ENCODE data around the gene DOK7.

Gene DOK7

GRCh38 chr4:3462790-3463415, at the start of gene DOK7:
Gene DOK7, plus strand, starts transcription at chr4:3463306. Its CDS starts 70 bp downstream, at chr4:3463376.
- H3K36me3 ChIP-seq, result no peaks in the 10 kb centered on the region
- H3K27me3 ChIP-seq, result peaks cover 34% of the 10 kb centered on the region
- H3K4me2 ChIP-seq, result peak within 1 kb of the TSS; percentile 86
- peaks cover 62% of the 10 kb centered on the region for H3K4me1 ChIP-seq
- peak within 1 kb of the TSS; percentile 53; the same call in 1 of the 2 replicates for H3K4me3 ChIP-seq
- H3K27ac ChIP-seq, result peak within 1 kb of the TSS; percentile 52
- peaks cover 13% of the 10 kb centered on the region for H3K9me3 ChIP-seq
- H4K20me1 ChIP-seq, result no peaks in the 10 kb centered on the region
- no peak for TF ChIP-seq Cebpa-rat (IDR thresholded peaks at IDR 0.05)
- peak within 1 kb of the TSS; percentile 45; the same call in 1 of the 2 replicates for H3K9ac ChIP-seq

GRCh38 chr4:3413675-3414420, 49.3 kb upstream of the DOK7 start:
- peaks cover 100% of the 10 kb centered on the region for H4K20me1 ChIP-seq
- no peaks in the 10 kb centered on the region for H3K27me3 ChIP-seq
- H3K9ac ChIP-seq, result peak overlapping the region; percentile 57
- TF ChIP-seq Cebpa-rat (IDR thresholded peaks at IDR 0.05), result no peak
- H3K4me1 ChIP-seq, result peaks cover 92% of the 10 kb centered on the region
- peak overlapping the region; percentile 69 for H3K27ac ChIP-seq
- H3K36me3 ChIP-seq, result peaks cover 40% of the 10 kb centered on the region
- peak overlapping the region; percentile 43; the same call in 1 of the 2 replicates for H3K4me3 ChIP-seq
- no peaks in the 10 kb centered on the region for H3K9me3 ChIP-seq
- peak overlapping the region; percentile 97 for H3K4me2 ChIP-seq

GRCh38 chr4:3414421-3415279, 48.5 kb upstream of the DOK7 start:
- Histone ChIP-seq H3K27ac (peak overlapping the region; percentile 69), H3K9me3 (no peaks in the 10 kb centered on the region), H3K4me1 (peaks cover 89% of the 10 kb centered on the region), H3K36me3 (peaks cover 47% of the 10 kb centered on the region), H3K9ac (peak overlapping the region; percentile 57), H3K27me3 (no peaks in the 10 kb centered on the region), H4K20me1 (peaks cover 97% of the 10 kb centered on the region), H3K4me2 (peak overlapping the region; percentile 97), H3K4me3 (peak overlapping the region; percentile 43; the same call in 1 of the 2 replicates)
- no peak for TF ChIP-seq Cebpa-rat (IDR thresholded peaks at IDR 0.05)

DNA sequence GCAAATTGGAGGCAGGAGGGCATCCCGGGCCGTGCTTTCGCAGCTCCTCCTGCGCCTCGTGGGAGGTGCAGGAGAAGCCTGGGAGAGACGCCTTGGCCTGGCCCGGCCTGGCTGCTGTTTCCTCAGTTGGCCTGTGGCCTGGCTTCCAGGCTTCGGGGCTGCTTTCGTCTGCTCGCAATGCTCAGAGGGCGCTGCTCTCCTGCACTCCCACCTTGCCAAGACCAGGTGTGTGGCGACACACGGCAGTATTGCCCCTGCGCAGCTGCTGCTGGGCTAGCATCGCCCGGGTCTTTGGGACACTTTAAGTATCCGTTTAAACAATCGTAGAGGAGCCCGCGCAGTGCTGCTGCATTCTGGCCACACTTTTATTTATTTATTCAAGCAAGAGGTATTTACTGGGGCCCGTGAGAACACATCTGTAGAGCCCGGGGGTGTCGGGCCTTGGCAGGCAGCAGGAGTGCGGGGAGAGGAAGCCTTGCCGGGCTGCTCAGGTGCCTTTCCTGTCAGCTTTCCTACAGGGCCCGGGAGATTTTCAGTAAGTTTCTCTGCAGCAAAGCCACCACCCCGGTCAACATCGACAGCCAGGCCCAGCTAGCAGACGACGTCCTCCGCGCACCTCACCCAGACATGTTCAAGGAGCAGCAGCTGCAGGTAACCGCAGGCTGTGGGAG, 47.5 kb upstream of the DOK7 start:
- Histone ChIP-seq H3K9me3 (no peaks in the 10 kb centered on the region), H3K4me2 (no peak overlapping the region; the same call in 1 of the 2 replicates), H3K9ac (no peak overlapping the region; the same call in 1 of the 2 replicates), H3K4me1 (peaks cover 85% of the 10 kb centered on the region), H4K20me1 (peaks cover 95% of the 10 kb centered on the region), H3K36me3 (peaks cover 56% of the 10 kb centered on the region), H3K27me3 (no peaks in the 10 kb centered on the region), H3K27ac (peak overlapping the region; percentile 6; the same call in 1 of the 2 replicates), H3K4me3 (no peak overlapping the region)
- no peak for TF ChIP-seq Cebpa-rat (IDR thresholded peaks at IDR 0.05)

GRCh38 chr4:3416270-3416669, 46.8 kb upstream of the DOK7 start:
- no peaks in the 10 kb centered on the region for H3K27me3 ChIP-seq
- no peak overlapping the region for H3K9ac ChIP-seq
- no peak overlapping the region for H3K4me3 ChIP-seq
- no peak for TF ChIP-seq Cebpa-rat (IDR thresholded peaks at IDR 0.05)
- H3K9me3 ChIP-seq, result no peaks in the 10 kb centered on the region
- 0 out of 2 replicates have a peak overlapping the region, but pooled peaks have one; percentile 2 for H3K27ac ChIP-seq
- no peak overlapping the region for H3K4me2 ChIP-seq
- H4K20me1 ChIP-seq, result peaks cover 95% of the 10 kb centered on the region
- peaks cover 78% of the 10 kb centered on the region for H3K4me1 ChIP-seq
- peaks cover 63% of the 10 kb centered on the region for H3K36me3 ChIP-seq

DNA sequence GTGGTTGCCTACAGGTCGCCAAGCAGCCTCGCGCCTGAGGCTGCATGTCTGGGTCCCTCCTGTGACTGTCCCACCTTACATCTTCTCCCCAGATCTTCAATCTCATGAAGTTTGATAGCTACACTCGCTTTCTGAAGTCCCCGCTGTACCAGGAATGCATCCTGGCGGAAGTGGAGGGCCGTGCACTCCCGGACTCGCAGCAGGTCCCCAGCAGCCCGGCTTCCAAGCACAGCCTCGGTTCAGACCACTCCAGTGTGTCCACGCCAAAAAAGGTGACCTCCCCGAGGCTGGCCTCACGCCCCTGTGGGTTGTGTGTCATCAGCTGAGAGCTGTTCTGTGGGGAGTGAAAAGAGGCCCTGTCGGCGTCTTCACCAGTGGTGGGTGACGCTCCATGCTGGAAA, 46.3 kb upstream of the DOK7 start:
- Histone ChIP-seq H3K9me3 (no peaks in the 10 kb centered on the region), H4K20me1 (peaks cover 95% of the 10 kb centered on the region), H3K4me2 (no peak overlapping the region), H3K4me1 (peaks cover 73% of the 10 kb centered on the region), H3K36me3 (peaks cover 68% of the 10 kb centered on the region), H3K4me3 (no peak overlapping the region), H3K27me3 (no peaks in the 10 kb centered on the region), H3K9ac (no peak overlapping the region), H3K27ac (0 out of 2 replicates have a peak overlapping the region, but pooled peaks have one; percentile 2)
- TF ChIP-seq Cebpa-rat (IDR thresholded peaks at IDR 0.05), result no peak

DNA sequence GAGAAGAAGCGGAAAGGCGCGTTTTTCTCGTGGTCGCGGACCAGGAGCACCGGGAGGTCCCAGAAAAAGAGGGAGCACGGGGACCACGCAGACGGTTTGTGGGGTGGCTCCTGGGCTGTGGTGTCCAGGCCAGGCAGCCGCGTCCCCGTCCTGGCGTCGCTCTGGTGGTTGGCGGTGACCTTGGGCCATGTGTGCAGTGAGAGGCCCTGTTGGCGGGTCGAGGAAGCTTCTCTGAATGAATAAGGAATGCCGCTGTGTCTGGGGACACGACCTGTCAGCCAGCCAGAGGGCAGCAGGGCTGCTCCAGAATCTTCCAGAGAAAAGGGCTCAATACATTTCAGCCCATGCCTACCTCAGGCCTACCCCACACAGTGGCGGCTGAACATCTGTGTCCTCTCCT, 45.7 kb upstream of the DOK7 start:
- Histone ChIP-seq H3K36me3 (peaks cover 71% of the 10 kb centered on the region), H3K4me3 (no peak overlapping the region), H3K4me1 (peaks cover 66% of the 10 kb centered on the region), H3K4me2 (peak overlapping the region; percentile 55), H4K20me1 (peaks cover 93% of the 10 kb centered on the region), H3K27ac (0 out of 2 replicates have a peak overlapping the region, but pooled peaks have one; percentile 14), H3K9ac (no peak overlapping the region), H3K9me3 (no peaks in the 10 kb centered on the region), H3K27me3 (no peaks in the 10 kb centered on the region)
- TF ChIP-seq Cebpa-rat (IDR thresholded peaks at IDR 0.05), result no peak

DNA sequence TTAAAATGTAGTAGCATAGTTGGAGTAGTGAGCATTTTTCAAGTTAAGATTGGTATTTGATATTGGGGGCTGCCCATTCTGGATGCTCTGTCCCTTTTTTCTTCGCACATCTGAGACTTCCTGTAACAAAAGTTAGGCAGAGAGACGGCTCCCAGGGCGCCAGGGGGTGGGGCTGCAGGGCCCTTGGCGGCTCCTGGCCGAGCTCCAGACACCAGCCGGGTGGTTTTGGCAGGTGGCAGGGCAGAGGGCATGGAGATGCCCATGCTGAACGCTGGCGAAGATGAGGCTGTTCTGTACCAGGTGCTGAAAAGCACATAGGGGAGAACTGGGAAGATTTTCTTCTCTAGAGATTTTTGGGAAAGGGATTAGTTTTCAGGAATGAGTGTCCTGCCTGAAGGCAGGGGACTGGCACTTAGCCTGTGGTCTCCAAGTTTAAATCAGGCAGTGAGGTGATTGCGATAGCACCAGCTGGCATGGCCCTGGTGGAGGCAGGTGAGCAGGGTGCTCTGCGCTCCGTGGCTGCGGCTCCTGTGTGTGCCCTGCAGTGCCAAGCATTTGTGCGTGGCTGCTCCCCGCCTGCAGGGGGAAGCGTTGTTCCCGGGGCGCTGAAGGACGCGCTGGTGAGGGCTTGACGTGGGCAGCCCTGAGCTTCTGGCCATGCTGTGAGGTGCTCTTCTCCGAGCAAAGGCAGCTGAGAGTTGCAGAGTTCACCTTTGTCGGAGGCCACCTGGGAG, 44.9 kb upstream of the DOK7 start:
- Histone ChIP-seq H3K4me1 (peaks cover 59% of the 10 kb centered on the region), H3K4me3 (no peak overlapping the region), H3K27me3 (no peaks in the 10 kb centered on the region), H3K9ac (no peak overlapping the region; the same call in 1 of the 2 replicates), H3K9me3 (no peaks in the 10 kb centered on the region), H3K4me2 (peak overlapping the region; percentile 55), H3K27ac (no peak overlapping the region), H3K36me3 (peaks cover 76% of the 10 kb centered on the region), H4K20me1 (peaks cover 89% of the 10 kb centered on the region)
- TF ChIP-seq Cebpa-rat (IDR thresholded peaks at IDR 0.05), result no peak

All from BLaER1 (cell line).